Osteocyte (in vitro differentiated cells): ENCODE data around the gene MEF2C. TPM values are rescaled to one million over a fixed set of nuclear protein-coding genes. Genes with fewer than 3 reads are reported as not detected.

Experiments used
- DNase-seq: peaks from one replicate; pipeline ENCODE4 v3.0.0; 2021; ENCODE audit warnings: mixed read lengths; ENCODE audit not compliant: unreplicated experiment; ENCODE audit errors: extremely low spot score
- H3K27ac Mint-ChIP-seq: one replicate; pipeline ENCODE4 v1.8.0; 2021; ENCODE audit warnings: mild to moderate bottlenecking, mixed read lengths; ENCODE audit not compliant: unreplicated experiment
- H3K27me3 Mint-ChIP-seq: one replicate; pipeline ENCODE4 v1.8.0; 2021; ENCODE audit warnings: mixed read lengths; ENCODE audit not compliant: unreplicated experiment
- H3K36me3 Mint-ChIP-seq: one replicate; pipeline ENCODE4 v1.8.0; 2021; ENCODE audit warnings: mixed read lengths; ENCODE audit not compliant: unreplicated experiment
- H3K4me1 Mint-ChIP-seq: one replicate; pipeline ENCODE4 v1.8.0; 2021; ENCODE audit warnings: mixed read lengths; ENCODE audit not compliant: unreplicated experiment
- H3K4me3 Mint-ChIP-seq: one replicate; pipeline ENCODE4 v1.8.0; 2021; ENCODE audit warnings: mild to moderate bottlenecking, moderate library complexity, mixed read lengths; ENCODE audit not compliant: unreplicated experiment
- H3K9me3 Mint-ChIP-seq: one replicate; pipeline ENCODE4 v1.8.0; 2021; ENCODE audit warnings: mixed read lengths; ENCODE audit not compliant: unreplicated experiment
- total RNA-seq: library from RNA; stranded (reverse); gene quantifications from 2 replicates; pipeline ENCODE4 v1.2.1, GENCODE V29; 2021
- TF ChIP-seq, protein P1 (sequence below): fragments of 200-600 bp; sonication (generic); IDR thresholded peaks from 2 replicates; pipeline ENCODE4 v1.5.0; 2021; ENCODE audit warnings: antibody characterized with exemption, mild to moderate bottlenecking, moderate library complexity

Gene MEF2C
- total RNA-seq, 1 donor from 2014 or later = 9.4 TPM

DNA sequence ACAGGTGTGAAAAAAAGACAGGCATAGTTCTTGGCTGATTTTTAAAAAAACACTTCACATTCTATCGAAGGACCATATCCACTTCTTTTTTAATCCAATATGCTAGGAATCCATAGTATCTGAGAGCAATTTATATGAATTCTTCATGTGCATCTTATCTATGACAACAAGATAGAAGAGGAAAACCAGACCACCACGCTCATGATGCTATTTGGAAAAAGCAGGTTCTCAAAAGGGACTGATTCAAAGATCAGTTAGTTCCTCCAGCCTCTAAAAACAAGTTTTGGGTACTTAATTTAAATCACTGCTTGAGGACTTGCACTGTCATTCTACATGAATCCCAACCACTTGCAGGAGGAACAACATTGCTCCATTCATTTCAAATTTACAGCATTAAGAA is 6.3 kb downstream of the MEF2C start:
- no peak for DNase-seq
- H3K36me3 Mint-ChIP-seq = no peaks in the 10 kb centered on the region
- peaks cover 12% of the 10 kb centered on the region for H3K4me1 Mint-ChIP-seq
- H3K27ac Mint-ChIP-seq = no peak overlapping the region
- H3K4me3 Mint-ChIP-seq = no peak overlapping the region
- TF ChIP-seq, protein P1, sequence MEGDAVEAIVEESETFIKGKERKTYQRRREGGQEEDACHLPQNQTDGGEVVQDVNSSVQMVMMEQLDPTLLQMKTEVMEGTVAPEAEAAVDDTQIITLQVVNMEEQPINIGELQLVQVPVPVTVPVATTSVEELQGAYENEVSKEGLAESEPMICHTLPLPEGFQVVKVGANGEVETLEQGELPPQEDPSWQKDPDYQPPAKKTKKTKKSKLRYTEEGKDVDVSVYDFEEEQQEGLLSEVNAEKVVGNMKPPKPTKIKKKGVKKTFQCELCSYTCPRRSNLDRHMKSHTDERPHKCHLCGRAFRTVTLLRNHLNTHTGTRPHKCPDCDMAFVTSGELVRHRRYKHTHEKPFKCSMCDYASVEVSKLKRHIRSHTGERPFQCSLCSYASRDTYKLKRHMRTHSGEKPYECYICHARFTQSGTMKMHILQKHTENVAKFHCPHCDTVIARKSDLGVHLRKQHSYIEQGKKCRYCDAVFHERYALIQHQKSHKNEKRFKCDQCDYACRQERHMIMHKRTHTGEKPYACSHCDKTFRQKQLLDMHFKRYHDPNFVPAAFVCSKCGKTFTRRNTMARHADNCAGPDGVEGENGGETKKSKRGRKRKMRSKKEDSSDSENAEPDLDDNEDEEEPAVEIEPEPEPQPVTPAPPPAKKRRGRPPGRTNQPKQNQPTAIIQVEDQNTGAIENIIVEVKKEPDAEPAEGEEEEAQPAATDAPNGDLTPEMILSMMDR = no peak
- H3K9me3 Mint-ChIP-seq = no peaks in the 10 kb centered on the region
- H3K27me3 Mint-ChIP-seq = no peaks in the 10 kb centered on the region

DNA sequence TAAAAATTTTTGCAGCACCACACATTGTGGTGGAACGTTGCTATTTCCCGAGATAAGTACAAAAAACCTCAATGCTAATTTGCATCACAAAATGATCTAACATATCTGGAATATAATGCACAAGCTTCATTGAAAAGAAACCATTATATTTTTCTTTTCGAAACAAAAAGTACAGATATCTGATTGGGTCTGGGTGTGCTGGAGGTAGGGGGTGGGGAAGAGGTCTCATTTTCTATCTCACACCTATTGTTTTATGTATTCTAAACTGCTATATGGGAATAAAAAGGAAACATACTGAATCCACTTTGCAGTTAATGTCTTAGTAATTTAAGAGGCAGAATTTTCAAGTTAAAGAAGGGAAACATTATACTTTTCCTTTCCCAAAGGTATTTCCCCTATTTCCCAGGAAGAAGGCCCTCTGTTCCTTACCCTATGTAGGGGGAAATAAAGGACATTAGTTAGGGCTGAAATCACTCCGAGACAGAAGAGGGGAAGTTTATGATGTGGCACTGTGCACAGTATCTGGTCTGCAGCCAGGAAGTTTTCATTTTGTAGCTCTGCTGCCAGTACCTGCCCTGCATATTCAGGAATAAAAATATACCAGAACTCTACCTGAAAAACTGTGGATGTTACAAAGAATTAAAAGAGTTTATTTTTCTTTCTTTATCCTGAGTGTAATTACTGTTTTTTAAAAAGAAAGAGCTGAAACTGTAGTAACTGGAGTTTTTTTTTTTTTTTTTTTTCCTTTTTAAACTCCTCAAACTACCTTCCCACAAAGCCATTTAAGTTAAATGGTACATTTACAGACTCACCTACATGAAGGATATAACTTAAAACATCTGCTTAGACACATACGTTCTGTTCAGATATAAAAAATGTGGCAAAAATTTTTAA is 7.4 kb downstream of the MEF2C start:
- H3K4me1 Mint-ChIP-seq = peaks cover 6% of the 10 kb centered on the region
- no peaks in the 10 kb centered on the region for H3K9me3 Mint-ChIP-seq
- H3K27me3 Mint-ChIP-seq = no peaks in the 10 kb centered on the region
- no peaks in the 10 kb centered on the region for H3K36me3 Mint-ChIP-seq
- no peak for DNase-seq
- no peak overlapping the region for H3K4me3 Mint-ChIP-seq
- H3K27ac Mint-ChIP-seq = no peak overlapping the region
- TF ChIP-seq, protein P1 = no peak

DNA sequence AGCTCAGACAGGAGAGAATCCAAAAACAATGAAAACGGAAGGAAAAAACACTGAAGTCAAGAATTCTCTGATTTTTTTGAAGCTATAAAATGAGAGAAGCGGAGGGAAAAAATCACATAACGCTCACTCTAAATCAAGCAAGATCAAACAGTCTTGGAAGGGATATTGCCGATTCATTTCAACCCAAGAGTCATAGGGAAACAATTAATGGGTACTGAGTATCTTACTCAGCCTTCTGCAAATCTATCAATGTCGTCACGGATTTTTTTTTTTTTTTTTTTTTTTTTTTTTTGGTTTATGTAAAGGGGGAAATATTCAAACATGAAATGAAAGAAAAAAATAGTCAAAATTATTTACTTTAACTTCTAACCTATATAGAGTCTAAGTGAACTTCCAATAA is 9.5 kb downstream of the MEF2C start:
- Mint-ChIP-seq H3K36me3 (no peaks in the 10 kb centered on the region), H3K4me3 (no peak overlapping the region), H3K4me1 (peaks cover 6% of the 10 kb centered on the region), H3K27me3 (no peaks in the 10 kb centered on the region), H3K27ac (no peak overlapping the region), H3K9me3 (no peaks in the 10 kb centered on the region)
- no peak for DNase-seq
- TF ChIP-seq, protein P1 = no peak

DNA sequence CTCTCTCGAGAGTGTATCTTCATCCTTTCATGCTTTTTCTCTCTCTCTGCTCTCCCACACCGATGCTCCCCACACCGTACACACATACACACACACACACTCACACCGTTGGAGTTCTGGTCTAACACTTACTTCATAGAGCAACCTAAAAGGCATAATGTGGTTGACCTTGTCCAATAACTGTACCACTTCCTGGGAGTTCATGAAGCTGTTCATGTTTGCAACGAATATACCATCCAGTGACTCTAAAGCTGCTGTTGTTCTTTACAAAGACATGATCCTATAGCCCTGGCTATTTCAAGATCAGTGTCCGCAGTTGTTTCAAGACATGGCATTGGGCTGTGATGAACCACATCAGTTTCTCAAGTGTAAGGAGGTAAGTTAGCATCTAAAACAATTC is 10.0 kb downstream of the MEF2C start:
- Mint-ChIP-seq H3K27me3 (no peaks in the 10 kb centered on the region), H3K4me1 (peaks cover 6% of the 10 kb centered on the region), H3K9me3 (no peaks in the 10 kb centered on the region), H3K36me3 (no peaks in the 10 kb centered on the region), H3K27ac (no peak overlapping the region), H3K4me3 (no peak overlapping the region)
- TF ChIP-seq, protein P1 = no peak
- no peak for DNase-seq

DNA sequence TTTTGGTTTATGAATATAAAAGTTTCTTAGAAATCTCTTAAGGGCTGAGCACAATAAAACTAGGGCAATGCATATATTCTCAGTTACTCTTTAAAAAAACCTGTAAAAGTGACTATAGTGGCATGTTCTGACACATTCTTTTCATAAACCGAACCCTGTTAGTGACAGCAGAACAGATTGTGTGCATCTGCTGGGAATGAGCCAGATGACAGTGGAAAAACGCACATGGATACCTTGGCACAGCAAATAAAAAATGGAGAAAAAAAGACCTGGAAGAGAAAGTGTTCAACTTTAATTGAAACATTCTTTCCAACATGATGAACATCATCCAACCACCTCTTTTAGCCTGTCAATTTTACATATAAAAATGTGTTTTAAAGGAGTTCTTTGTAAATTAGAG is 12.7 kb downstream of the MEF2C start:
- H3K36me3 Mint-ChIP-seq = no peaks in the 10 kb centered on the region
- TF ChIP-seq, protein P1 = no peak
- no peak overlapping the region for H3K4me3 Mint-ChIP-seq
- no peaks in the 10 kb centered on the region for H3K4me1 Mint-ChIP-seq
- DNase-seq = no peak
- H3K27me3 Mint-ChIP-seq = no peaks in the 10 kb centered on the region
- H3K27ac Mint-ChIP-seq = no peak overlapping the region
- H3K9me3 Mint-ChIP-seq = no peaks in the 10 kb centered on the region
